GM18502 (cell line): ENCODE measurements around the gene COPZ1.
"Not testable (repeated sequence)": the region's sequence is repeated elsewhere in the genome, so short reads cannot be mapped to it uniquely, and the experiment has no call there.

Experiments used
- ATAC-seq: cut with Tn5 transposase; IDR thresholded peaks from one replicate; pipeline ENCODE4 v1.9.1; 2021; ENCODE audit warnings: mild to moderate bottlenecking; ENCODE audit not compliant: unreplicated experiment, poor library complexity

The COPZ1 gene

DNA sequence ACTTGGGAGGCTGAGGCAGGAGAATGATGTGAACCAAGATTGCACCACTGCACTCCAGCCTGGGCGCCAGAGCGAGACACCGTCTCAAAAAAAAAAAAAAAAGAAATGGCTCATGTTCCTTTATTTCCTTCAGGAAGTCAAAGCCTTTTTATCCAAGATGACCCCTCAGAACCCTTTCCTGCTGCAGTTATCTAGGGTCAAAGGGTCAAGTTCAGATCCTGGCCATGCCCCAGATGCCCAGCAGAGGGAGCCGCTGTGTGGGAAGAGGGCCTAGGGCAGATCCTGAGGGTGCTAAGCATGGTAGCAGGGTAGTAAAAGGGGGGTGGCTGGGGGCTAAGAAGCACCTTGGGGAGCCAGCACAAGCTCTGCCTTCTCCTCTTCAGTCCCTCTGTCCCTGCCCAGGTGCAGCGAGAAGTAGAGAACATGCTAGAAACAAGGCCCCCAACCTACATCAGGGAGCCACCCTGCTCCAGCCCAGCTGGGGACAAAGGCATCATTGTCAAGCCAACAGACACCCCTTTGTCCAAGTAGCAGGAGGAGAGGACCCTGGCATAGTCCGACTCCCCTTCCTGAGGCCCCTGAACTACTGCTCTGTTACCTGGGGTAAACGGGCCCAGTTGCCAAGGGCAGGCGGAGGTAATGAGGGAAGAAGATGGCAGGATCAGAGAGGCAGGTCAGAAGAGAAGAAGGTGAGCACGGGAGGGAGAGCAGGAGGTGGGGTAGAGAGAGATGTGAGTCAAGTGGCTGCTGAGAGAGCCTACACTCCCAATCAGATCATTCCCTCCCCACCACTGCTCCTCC, 30.6 kb upstream of the COPZ1 start:
- ATAC-seq, result peak; percentile 54

DNA sequence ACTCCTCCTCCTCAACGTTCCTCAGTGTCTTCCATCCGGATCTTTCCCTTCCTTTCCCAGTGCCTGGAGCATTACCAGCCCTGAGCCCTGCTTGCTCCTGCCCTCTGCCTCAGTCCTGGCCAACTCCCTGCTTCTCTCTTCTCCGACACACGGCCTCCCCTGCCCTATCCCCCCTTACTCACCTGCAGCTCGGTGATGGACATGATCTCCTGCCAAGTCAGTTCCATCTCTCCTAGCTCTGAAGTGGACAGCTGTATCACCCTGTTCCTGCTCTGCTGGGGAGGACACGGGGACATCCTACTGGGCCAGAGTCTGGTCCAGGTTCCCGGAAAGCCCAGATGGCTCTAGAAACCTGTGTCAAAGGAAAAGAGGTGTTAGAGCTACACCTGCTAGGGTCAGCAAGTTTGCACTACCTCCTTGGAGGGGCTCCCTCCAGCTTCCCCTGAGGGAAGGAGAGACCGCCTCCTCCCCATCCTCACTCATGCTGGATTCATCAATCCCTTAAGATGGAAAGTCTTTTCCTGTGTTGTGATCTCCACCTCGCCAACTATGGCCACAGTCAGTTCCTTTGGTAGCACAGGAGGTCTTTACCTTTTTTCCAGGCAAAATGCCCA, 29.9 kb upstream of the COPZ1 start:
- no peak for ATAC-seq

DNA sequence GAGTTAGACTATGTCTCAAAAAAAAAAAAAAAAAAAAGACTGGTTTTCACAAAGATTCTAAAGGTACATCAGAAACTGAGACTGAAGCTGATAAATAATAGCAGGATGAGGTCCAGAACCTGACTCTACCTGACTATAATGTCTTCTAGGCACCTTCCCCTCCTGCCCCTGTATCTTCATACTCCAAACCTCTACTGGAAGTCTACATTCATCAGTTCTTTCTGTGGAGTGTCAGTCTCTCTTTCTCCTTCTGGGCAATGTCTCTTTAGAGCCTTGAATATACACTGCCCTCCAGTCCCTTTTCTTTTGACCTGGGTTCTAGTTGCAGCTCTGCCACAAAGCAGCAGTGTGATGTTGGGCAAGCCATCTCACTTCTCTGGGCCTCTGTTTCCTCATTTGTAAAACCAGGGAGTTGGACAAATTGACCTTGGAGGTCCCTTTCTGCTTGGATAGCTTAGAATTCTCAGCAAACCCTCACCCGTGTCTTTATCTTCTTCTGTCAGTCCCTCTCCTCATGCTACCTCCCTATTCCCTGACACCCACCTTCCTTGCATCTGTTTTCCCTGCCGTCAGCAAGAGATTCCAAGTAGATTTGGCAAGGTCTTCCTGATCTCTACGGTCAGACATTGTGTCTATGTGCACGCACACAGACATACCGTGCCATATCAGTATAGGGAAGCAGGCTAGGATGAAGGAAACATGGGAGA, 28.4 kb upstream of the COPZ1 start:
- no peak for ATAC-seq

DNA sequence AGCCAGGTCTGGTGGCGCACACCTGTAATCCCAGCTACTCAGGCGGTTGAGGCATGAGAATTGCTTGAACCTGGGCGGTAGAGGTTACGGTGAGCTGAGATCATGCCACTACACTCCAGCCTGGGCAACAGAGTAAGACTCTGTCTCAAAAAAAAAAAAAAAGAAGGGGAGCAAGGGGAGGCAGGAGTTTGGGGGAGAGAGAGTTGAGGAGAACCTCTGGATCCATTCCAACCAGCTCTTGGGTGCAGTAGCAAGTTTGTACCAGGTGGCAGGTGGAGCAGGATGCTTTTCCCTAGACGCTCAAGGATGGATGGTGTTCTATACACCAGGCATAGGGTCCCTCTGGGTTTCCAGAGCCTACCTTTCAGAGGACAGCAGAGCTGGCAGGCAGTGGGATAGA, 26.0 kb upstream of the COPZ1 start:
- ATAC-seq, result no peak

DNA sequence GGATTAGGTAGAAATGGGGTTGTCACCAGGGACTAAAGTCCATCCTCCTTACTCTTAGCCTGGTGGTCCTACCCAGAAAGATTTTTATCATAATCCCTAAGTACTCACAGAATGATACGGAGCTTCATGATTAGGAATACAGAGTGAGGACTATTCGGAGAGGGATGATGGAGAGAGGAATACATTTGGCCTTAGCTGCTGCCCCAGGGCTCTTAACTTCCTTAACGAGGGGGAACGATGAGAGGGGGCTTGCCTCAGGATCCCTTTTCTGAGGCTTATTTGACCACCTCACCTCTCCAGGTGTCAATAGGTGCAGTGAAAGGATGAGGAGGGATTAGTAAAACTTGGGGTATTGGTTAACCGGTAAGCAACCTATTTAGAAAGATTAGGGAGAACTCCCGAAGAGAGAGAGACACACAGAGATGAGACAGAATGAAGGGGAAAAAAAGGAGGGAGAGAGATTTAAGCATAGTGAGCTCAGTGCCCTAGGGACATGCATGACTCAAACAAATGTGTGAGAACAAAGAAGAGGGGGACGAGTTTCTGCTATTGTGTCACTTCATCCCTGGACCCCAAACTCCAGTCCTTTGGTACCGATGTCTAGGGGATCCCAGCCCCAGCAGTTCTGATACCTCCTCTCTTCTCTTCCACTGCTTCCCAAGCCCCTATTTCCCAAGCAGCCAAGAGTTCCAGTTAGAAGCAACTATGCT, 25.3 kb upstream of the COPZ1 start:
- no peak for ATAC-seq

DNA sequence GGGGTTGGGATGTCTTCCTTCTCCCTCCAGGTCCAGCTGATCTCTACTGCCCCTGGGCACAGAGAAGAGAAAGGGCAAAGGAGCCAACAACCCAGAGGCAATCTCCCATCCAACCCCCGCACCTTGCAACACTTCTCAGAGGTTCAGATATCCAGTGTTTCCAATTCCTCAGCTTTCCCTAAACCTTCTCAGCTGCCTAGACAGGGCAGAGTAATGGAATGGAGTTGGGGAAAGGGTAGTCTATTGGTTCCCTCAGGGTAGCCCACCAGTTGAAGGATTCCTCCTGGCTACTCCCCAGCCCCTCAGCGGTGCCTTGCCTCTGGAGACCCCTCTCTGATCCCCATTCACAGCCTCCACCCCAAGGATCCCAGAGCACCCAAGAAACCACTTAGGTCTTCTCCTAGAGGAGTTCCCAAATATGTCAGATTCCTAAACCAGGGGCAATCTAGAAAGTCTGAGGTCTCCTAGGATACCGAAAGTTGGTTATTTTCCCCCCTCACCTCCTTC, 24.7 kb upstream of the COPZ1 start:
- no peak for ATAC-seq

DNA sequence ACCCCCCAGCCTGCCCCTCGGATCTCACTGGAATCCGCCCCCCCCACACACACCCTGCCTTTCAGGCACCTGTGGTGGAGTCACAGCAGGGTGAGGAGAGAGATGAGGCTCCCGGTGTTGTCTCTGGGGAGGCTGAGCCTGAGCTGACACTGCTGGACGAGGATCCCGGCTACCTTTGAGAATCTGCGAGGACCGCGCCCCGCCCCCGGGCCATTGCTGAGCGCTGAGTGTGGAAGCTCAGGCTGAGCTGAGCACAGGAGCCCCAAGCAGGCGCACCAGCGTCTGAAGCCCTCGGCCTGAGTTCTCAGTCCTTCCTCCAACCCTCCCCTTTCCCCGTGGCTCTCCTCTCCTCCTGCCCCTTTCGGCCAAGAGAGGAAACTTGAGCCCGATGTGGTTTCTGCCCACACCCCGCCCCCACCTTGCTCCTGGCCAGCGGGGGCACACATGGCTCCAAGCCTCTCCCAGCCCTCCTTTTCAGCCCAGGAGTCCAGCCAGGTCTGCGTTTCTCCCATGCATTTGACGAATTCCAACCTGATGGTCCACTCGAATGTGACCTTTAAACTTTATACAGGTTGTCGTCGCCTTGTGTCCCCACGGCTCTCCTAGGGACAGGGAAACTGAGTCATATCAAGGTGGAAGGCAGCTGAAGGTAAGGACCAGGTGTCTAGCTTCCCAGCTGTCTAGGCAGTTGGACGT, 24.1 kb upstream of the COPZ1 start, which contains the start of gene NFE2:
Gene NFE2, minus strand, starts transcription at position 284 of the 696 bp plus-strand sequence. CDS start 5,767 bp downstream, outside the sequence.
- ATAC-seq, result no peak

DNA sequence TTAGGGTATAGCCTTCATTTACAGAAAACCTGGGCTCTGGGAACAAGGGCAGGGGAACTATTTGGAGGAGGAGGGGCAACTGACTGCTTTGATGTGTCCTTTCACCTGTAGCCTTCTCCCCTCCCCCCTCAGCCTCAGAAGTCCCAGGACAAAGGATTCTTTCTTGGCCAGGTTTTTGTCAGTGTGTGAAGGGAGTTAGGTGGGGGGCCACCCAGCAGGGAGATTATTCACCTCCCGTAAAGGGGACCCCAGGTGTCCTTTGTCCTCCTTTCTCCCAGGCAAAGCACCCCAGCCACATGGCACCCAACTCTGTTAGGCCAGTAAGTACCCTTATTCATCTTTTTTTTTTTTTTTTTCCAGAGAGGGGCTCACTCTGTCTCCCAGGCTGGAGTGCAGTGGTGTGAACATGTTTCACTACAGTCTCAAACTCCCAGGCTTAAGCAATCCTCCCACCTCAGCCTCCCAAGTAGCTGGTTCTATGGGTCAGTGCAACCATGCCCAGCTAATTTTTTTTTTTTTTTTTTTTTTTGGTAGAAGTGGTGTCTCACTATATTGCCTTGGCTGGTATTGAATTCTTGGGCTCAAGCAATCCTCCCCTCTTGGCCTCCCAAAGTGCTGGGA, 23.4 kb upstream of the COPZ1 start:
- ATAC-seq, result no peak

DNA sequence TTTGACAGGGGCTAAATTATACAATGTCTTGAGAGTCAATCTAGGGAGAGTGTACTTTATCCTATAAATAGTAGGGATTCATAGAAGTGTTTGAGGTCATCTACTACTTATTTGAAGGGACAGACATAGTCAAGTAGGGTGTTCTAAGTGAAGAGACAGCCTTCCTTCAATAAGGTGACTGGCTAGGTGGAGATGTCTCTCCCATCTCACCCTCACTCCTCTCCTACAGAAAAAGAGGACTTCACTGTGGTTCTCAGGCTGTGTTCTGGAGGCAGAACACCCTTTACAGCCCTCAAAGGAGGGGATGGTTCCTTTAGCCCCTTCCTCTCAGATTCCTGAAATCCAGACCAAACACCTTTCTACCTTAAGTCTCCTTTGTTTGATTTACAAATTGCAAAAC, 21.3 kb upstream of the COPZ1 start:
- ATAC-seq, result no peak

DNA sequence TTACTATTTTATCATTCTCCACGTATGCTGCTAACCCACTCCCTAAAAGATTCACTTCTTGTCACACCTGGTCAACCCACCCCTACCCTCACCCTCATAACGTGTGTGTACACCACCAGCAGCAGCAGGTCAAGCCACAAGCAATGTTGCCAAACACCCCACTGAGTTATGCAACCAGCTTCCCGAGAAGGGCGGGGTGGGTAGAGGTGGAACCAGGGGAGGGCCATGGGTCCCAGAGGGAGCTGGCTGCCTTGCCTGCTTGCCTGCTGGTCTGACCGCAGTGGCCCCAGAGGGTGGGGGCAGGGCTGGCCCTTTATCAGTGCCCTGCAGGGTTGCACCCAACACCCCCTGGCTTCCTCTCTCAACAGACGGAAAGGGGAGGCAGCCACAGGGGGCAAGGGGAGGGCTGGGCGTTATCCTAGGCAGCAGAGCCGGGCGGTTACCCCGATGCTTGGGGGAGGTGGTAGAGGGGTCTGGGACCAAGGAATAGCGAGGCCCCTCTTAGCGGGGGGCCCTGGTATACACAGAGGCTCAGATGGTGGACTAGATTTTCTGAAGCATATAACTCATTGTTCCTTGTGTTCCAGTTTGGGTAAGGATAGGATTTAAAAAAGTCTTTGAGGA, 20.6 kb upstream of the COPZ1 start:
- no peak for ATAC-seq

DNA sequence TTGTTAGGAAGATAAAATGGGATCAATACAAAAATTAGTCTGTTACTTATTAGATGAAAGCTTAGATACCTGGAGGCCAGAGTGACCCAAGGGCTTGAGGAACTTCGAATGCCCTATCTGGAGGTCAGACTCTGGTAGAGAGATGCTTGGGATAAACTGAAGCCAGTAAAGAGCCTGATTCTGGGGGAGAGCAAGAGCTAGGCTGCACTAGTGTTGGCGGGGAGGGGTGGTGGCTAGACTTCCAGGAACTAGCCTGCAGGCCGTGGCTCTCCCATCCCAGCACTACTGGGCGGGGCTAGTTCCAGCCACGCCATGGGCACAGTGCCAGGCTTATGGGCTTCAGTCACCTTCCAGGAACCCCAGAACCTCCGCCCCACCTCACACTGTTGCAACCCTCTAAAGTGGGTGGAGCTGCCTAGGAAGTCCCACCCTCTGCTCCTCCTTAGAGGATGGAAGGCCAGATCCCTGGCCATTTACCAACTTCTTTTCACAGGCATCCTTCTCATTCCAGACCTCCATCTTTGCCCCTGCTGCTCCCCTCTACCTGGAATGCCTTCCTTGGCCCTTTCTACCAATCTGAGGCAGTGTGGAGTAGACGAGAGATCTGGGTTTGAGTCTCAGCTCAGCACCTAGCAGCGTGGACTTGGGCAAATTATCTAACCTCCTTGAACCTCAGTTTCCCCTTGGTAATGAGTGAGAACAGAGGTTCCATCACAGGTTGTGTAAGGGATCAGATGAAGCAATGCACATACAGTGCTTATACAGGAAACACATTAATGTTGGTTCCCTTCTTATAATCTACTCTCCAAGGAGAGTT, 17.8 kb upstream of the COPZ1 start:
- no peak for ATAC-seq

DNA sequence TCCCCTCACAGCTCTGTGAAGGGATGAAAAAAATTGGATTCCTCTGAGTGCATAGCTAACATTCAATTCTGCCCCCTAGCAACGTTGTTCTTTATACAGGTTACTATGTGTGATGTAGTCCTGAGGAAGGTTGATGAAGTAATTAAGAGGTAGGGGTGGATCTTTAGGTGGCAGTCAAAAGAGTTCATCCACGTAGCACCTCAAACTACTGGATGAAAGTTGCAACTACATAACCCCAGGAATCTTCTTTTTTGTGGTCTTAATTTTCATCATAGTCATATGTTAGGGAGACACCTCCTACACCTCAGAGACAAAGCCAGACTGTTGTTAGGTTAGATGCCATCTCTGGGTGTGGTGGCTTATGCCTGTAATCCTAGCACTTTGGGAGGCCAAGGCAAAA, 13.9 kb upstream of the COPZ1 start:
- no peak for ATAC-seq

DNA sequence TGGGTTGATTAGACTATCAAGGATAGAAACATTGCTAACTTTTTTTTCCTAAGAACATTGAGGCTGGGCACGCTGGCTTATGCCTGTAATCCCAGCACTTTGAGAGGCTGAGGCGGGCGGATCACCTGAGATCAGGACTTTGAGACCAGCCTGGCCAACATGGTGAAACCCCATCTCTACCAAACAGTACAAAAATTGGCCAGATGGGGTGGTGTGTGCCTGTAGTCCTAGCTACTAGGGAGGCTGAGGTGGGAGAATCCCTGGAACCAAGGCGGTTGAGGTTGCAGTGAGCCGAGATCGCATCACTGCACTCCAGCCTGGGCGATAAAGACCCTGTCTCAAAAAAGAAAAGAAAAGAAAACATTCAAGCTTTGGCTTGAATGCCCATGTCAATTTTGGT, 12.6 kb upstream of the COPZ1 start:
- not testable (repeated sequence) for ATAC-seq

DNA sequence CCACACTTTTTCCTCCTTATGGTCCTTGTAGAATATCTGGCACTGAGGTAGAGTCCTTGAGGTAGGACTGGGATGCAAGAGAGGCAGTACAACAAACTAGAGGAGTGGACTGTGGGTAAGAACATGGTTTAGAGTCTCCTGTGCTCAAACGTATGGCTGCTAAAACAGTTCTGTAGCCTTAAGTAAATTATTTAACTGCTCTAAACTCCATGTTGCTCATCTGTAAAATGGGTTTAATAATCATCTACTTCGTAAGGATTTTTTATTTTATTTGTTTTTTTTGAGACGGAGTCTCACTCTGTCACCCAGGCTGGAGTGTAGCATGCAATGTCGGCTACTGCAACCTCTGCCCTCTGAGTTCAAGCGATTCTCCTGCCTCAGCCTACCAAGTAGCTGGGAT, 3.6 kb upstream of the COPZ1 start:
- no peak for ATAC-seq

DNA sequence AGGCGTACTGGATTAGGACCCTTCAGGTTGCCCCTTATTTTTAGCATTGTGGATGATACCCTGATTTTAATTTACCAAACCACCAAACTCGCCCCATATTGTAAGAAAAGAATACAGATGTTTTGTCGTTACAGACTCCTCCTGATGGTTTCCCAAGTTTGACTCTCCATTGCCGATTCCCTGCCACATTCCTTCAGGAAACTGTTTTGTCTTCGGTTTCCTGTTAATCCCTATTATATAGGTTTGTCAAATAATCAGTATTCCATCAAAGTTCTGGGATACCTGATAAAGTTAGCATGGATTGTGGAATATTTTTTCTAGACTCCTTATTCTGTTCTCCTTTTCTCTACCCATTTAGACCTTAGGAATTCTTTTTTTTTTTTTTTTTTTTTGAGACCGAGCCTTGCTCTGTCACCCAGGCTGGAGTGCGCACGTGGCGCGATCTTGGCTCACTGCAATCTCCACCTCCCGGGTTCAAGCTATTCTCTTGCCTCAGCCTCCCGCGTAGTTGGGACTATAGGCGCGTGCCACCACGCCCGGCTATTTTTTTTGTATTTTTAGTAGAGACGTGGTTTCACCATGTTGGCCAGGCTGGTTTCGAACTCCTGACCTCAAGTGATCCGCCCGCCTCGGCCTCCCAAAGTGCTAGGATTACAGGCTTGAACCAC, 645 bp downstream of the COPZ1 start:
- ATAC-seq, result not testable (repeated sequence)

DNA sequence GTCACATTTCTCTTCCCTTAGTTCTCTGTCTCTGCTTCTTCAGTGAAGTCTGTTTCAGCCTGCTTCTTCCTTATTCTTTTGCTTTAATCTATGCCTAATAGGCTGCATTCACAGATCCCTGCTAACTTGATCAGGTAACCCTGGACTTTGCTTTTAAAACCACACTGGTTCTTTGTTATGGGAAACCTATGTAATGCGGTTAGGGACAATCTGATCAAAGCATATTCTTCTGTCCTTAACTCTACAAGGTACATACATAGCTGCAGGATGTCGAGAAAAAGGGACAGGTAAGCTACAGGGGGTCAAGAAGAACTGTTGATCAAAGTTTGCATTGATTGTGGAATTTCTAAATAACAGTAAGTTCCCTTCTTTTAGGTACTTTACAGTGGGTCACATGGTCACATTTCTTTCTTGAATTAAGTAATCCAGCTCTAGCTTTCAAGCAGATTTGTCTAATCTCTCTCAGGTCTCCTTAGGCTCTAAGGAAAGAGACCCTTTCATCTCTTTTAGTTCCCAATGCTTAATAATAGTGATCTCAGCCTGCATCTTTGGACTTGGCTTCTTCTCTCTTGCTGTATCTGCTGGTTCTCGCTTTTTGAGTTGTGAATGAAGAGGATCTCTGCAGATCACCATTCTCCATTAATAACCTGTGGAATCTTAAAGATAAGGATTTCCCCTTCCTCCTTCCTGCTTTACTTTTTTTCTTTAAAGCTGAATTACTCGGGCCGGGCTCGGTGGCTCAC, 3.8 kb downstream of the COPZ1 start:
- ATAC-seq, result no peak

DNA sequence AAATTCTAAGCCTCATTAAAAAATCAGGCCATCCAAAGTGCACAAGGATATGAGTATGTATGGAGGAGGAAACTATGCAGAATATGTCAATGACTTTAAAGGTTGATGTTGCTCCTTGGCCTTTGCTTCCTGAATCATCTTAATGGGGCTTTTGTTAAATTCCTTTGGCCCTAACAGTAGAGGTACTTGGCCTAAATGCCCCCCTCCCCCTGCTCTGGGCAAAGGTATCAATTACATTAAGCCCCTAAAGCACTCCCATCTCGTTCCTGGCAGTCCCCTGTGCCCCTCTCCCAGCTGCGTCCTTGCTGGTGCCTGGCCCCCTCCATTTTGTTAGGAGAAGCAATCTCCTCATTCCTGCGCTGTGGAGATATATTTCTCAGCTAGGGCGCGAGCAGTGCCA, 4.8 kb downstream of the COPZ1 start:
- no peak for ATAC-seq
